Epithelial cell of esophagus (primary cell): ENCODE results near the gene TNPO3.
A peak's percentile ranks its signal among the peaks of the same experiment; 100 is the strongest.

Experiments
- DNase-seq: peaks from one replicate; pipeline ENCODE4 v3.0.0; 2010; ENCODE audit warnings: low read depth
- H3K4me3 ChIP-seq: 2 replicates; pipeline ENCODE4 v1.5.1; 2011; ENCODE audit warnings: mild to moderate bottlenecking, low read length, control low read depth
- CTCF ChIP-seq: IDR thresholded peaks from 2 replicates; pipeline ENCODE4 v1.5.1; 2011; ENCODE audit warnings: low read depth, mild to moderate bottlenecking, low read length, control low read depth, inconsistent platforms; ENCODE audit not compliant: insufficient read depth; ENCODE audit errors: missing control alignments

TNPO3 gene

GRCh38 chr7:128919881-128920799 is 134.8 kb downstream of the TNPO3 start:
- TF ChIP-seq CTCF = no peak
- DNase-seq = no peak
- no peak overlapping the region for H3K4me3 ChIP-seq

- no peak for DNase-seq
- H3K4me3 ChIP-seq = no peak overlapping the region
- no peak for TF ChIP-seq CTCF
These were observed 135.7 kb downstream of the TNPO3 start for GRCh38 chr7:128919241-128919640.

GRCh38 chr7:128918016-128918665 is 136.8 kb downstream of the TNPO3 start:
- DNase-seq = no peak

GRCh38 chr7:128917122-128917521 is 137.8 kb downstream of the TNPO3 start:
- no peak for DNase-seq
- H3K4me3 ChIP-seq = no peak overlapping the region
- no peak for TF ChIP-seq CTCF

More at GRCh38 chr7:128918016-128918665, 136.8 kb downstream of the TNPO3 start:
- TF ChIP-seq CTCF = no peak
- H3K4me3 ChIP-seq = no peak overlapping the region

GRCh38 chr7:128916643-128916915 is 138.3 kb downstream of the TNPO3 start:
- no peak for DNase-seq
- H3K4me3 ChIP-seq = no peak overlapping the region
- no peak for TF ChIP-seq CTCF

- no peak for DNase-seq
- peak overlapping the region; percentile 20 for H3K4me3 ChIP-seq
- no peak for TF ChIP-seq CTCF
These were observed 138.9 kb downstream of the TNPO3 start for GRCh38 chr7:128915841-128916642.
